Vagina (tissue), 2 donors: ENCODE data around the gene BIN2. TPM values are rescaled to one million over a fixed set of nuclear protein-coding genes. Genes with fewer than 3 reads are reported as not detected.

Source experiments
- DNase-seq, 2 donors: peaks; one replicate each; pipeline ENCODE4 v3.0.0-alpha.2; 2017; ENCODE audit errors: extremely low spot score in 2 of 2
- H3K27ac ChIP-seq: fragments of 200-600 bp; sonication (generic); one replicate; pipeline ENCODE4 v1.5.1; 2019
- H3K27me3 ChIP-seq: fragments of 200-600 bp; sonication (generic); one replicate; pipeline ENCODE4 v1.5.1; 2019
- H3K36me3 ChIP-seq, 2 donors: fragments of 200-600 bp; sonication (generic); one replicate each; pipeline ENCODE4 v1.5.1; 2017 to 2019
- H3K4me1 ChIP-seq: fragments of 200-600 bp; sonication (generic); one replicate; pipeline ENCODE4 v1.5.1; 2019
- H3K4me3 ChIP-seq, 2 donors: fragments of 200-600 bp; sonication (generic); 1 replicate in 1 of 2; 2 replicates in 1 of 2; pipeline ENCODE4 v1.5.1; 2016 to 2019
- H3K9me3 ChIP-seq: fragments of 200-600 bp; sonication (generic); one replicate; pipeline ENCODE4 v1.5.1; 2019
- CTCF ChIP-seq, 3 experiments: fragments of 450-650 bp in 2 of 3; fragments of 200-600 bp in 1 of 3; sonication (generic) in 1 of 3; IDR thresholded peaks; one replicate each; pipeline ENCODE4 v1.5.1; 2017 to 2019; ENCODE audit warnings: antibody characterized with exemption in 3 of 3, mild to moderate bottlenecking in 2 of 3, moderate library complexity in 2 of 3
- POLR2A ChIP-seq, 2 donors: fragments of 450-650 bp; IDR thresholded peaks; one replicate each; pipeline ENCODE4 v1.6.1; 2017; ENCODE audit warnings: antibody characterized with exemption in 2 of 2, mild to moderate bottlenecking in 2 of 2, moderate library complexity in 2 of 2
- POLR2AphosphoS5 ChIP-seq, 2 donors: sonication (generic); formaldehyde crosslinking; IDR thresholded peaks; one replicate each; pipeline ENCODE4 v1.9.0; 2017; ENCODE audit warnings: antibody characterized with exemption in 2 of 2, mild to moderate bottlenecking in 2 of 2, low read depth in 1 of 2; ENCODE audit not compliant: insufficient read depth in 1 of 2
- intact Hi-C: fragments of 100-400 bp; cut with DNase I; formaldehyde crosslinking; loops from one replicate; pipeline ENCODE4 v1.15.1; 2023
- total RNA-seq: library from RNA; depleted of rRNA; stranded (reverse); fragments of >200 nt; gene quantifications from one replicate; pipeline ENCODE4 v1.2.3, GENCODE V29; 2016

The BIN2 gene
- 6.4 TPM for total RNA-seq

- H3K27ac ChIP-seq = peak within 1 kb of the TSS; percentile 28
- peak within 1 kb of the TSS in 1 of 2 donors; percentile 28 for H3K4me3 ChIP-seq
- intact Hi-C loops = no loop called here
- H3K4me1 ChIP-seq = peaks cover 39% of the 10 kb centered on the region
- no peaks in the 10 kb centered on the region for H3K9me3 ChIP-seq
- TF ChIP-seq POLR2A (IDR thresholded peaks at IDR 0.05) (no peak), POLR2AphosphoS5 (IDR thresholded peaks at IDR 0.05; ENCODE audit: insufficient read depth in 1 of 2, low read depth in 1 of 2) (no peak), CTCF (IDR thresholded peaks at IDR 0.05) (no peak)
- no peak for DNase-seq
- no peaks in the 10 kb centered on the region for H3K27me3 ChIP-seq
- H3K36me3 ChIP-seq = no peaks in the 10 kb centered on the region
Observed at GRCh38 chr12:51323966-51324895, at the start of gene BIN2. Gene BIN2 (minus strand): TSS chr12:51324174. CDS start chr12:51324102, 72 bp downstream.

GRCh38 chr12:51373187-51373586, 49.2 kb upstream of the BIN2 start:
- no peak for DNase-seq
- TF ChIP-seq POLR2AphosphoS5 (IDR thresholded peaks at IDR 0.05; ENCODE audit: insufficient read depth in 1 of 2, low read depth in 1 of 2) (no peak), CTCF (IDR thresholded peaks at IDR 0.05) (no peak), POLR2A (IDR thresholded peaks at IDR 0.05) (no peak)

GRCh38 chr12:51372021-51372420, 48.0 kb upstream of the BIN2 start:
- H3K27me3 ChIP-seq = no peaks in the 10 kb centered on the region
- TF ChIP-seq POLR2AphosphoS5 (IDR thresholded peaks at IDR 0.05; ENCODE audit: insufficient read depth in 1 of 2, low read depth in 1 of 2) = no peak
- no peak for TF ChIP-seq POLR2A (IDR thresholded peaks at IDR 0.05)
- no peak for TF ChIP-seq CTCF (IDR thresholded peaks at IDR 0.05)
- H3K4me3 ChIP-seq = no peak overlapping the region
- peaks cover 11% of the 10 kb centered on the region for H3K4me1 ChIP-seq
- H3K36me3 ChIP-seq = no peaks in the 10 kb centered on the region
- no peak for DNase-seq
- no peaks in the 10 kb centered on the region for H3K9me3 ChIP-seq
- intact Hi-C loops = no loop called here
- peak overlapping the region; percentile 20 for H3K27ac ChIP-seq

More at GRCh38 chr12:51373187-51373586, 49.2 kb upstream of the BIN2 start:
- intact Hi-C loops = no loop called here
- Histone ChIP-seq H3K4me3 (no peak overlapping the region), H3K9me3 (no peaks in the 10 kb centered on the region), H3K36me3 (no peaks in the 10 kb centered on the region), H3K4me1 (peaks cover 11% of the 10 kb centered on the region), H3K27me3 (no peaks in the 10 kb centered on the region), H3K27ac (no peak overlapping the region)

GRCh38 chr12:51371295-51371953, 47.5 kb upstream of the BIN2 start:
- Histone ChIP-seq H3K4me1 (peaks cover 11% of the 10 kb centered on the region), H3K36me3 (no peaks in the 10 kb centered on the region), H3K4me3 (no peak overlapping the region), H3K27me3 (no peaks in the 10 kb centered on the region), H3K27ac (peak overlapping the region; percentile 20), H3K9me3 (no peaks in the 10 kb centered on the region)
- no peak for DNase-seq
- TF ChIP-seq POLR2A (IDR thresholded peaks at IDR 0.05) = no peak
- TF ChIP-seq CTCF (IDR thresholded peaks at IDR 0.05) = no peak
- TF ChIP-seq POLR2AphosphoS5 (IDR thresholded peaks at IDR 0.05; ENCODE audit: insufficient read depth in 1 of 2, low read depth in 1 of 2) = peak in 1 of 2 donors; percentile 77
- intact Hi-C loops = no loop called here
